IgD-negative memory B cell (primary cell): ENCODE results near the gene PIP4K2A. TPM values are rescaled to one million over a fixed set of nuclear protein-coding genes. Genes with fewer than 3 reads are reported as not detected.
"Not testable (repeated sequence)": the region's sequence is repeated elsewhere in the genome, so short reads cannot be mapped to it uniquely, and the experiment has no call there.

Source experiments
- H3K27ac Mint-ChIP-seq, 3 donors: one replicate each; pipeline ENCODE4 v1.8.0; 2020 to 2022; ENCODE audit warnings: mild to moderate bottlenecking in 3 of 3, mixed read lengths in 3 of 3, moderate library complexity in 1 of 3
- H3K27me3 Mint-ChIP-seq: one replicate; pipeline ENCODE4 v1.8.0; 2021; ENCODE audit warnings: mixed read lengths
- H3K36me3 Mint-ChIP-seq: one replicate; pipeline ENCODE4 v1.8.0; 2020; ENCODE audit warnings: mild to moderate bottlenecking, mixed read lengths
- H3K4me1 Mint-ChIP-seq, 3 donors: one replicate each; pipeline ENCODE4 v1.8.0; 2020 to 2022; ENCODE audit warnings: mixed read lengths in 3 of 3, mild to moderate bottlenecking in 1 of 3
- H3K4me3 Mint-ChIP-seq, 4 donors: one replicate each; pipeline ENCODE4 v1.8.0; 2020 to 2022; ENCODE audit warnings: mild to moderate bottlenecking in 4 of 4, mixed read lengths in 4 of 4, moderate library complexity in 3 of 4
- H3K9me3 Mint-ChIP-seq, 3 donors: one replicate each; pipeline ENCODE4 v1.8.0; 2020 to 2021; ENCODE audit warnings: mixed read lengths in 3 of 3, mild to moderate bottlenecking in 1 of 3
- polyA plus RNA-seq: library from polyadenylated mRNA; unstranded; fragments of 300-500 nt; fragmentation: Illumina TruSeq; gene quantifications from one replicate; pipeline ENCODE4 v1.2.3, GENCODE V29; 2021

PIP4K2A gene
- polyA plus RNA-seq, result 43.2 TPM

DNA sequence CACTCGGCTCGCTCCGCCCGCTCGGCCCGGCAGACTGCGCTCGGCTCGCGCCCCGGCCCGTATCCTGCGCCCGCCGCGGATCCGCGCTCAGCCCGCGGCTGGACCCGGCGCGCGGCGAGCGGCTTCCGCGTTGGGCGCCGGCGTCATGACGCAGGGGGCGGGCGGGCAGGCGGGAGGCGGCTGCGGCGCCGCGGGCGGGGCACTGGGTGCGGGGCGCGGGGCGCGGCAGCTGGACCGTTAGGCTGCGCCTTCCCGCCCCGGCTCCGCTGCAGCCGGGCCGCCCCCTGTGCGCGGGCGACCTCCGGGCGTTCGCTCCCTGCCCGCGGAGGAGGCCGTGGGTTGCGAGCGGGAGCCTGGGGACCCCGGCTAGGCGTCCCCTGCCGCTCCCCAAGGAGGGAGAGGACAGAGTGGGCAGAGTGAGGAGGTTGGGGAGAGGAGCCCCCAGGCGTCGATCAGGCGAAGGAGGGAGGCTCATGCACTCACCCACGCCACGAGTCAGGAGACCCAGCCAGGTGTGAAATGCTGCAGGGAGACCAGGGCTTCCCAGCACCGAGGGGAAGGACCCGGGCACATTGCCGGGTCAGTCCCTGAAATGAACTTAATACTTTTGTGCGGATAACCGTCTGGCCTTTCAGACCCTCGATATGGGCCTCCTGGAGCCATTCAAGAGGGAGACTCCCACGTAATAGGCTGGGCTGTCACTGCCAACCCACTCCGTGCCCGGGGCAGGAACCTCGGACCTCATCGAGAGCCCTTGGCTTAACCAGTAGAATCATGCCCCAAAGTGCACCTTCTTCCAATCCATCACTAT, at the start of gene PIP4K2A:
Gene PIP4K2A, minus strand, starts transcription at position 100 of the 811 bp plus-strand sequence. CDS start 252 bp downstream, outside the sequence.
- Mint-ChIP-seq H3K4me1 (peaks cover 32 to 45% (median 35%) of the 10 kb centered on the region in 3 donors), H3K27ac (peak within 1 kb of the TSS; percentile 93 to 96 (median 93)), H3K4me3 (peak within 1 kb of the TSS; percentile 92 to 98 (median 97)), H3K9me3 (no peaks in the 10 kb centered on the region), H3K27me3 (no peaks in the 10 kb centered on the region), H3K36me3 (peaks cover 2% of the 10 kb centered on the region)

DNA sequence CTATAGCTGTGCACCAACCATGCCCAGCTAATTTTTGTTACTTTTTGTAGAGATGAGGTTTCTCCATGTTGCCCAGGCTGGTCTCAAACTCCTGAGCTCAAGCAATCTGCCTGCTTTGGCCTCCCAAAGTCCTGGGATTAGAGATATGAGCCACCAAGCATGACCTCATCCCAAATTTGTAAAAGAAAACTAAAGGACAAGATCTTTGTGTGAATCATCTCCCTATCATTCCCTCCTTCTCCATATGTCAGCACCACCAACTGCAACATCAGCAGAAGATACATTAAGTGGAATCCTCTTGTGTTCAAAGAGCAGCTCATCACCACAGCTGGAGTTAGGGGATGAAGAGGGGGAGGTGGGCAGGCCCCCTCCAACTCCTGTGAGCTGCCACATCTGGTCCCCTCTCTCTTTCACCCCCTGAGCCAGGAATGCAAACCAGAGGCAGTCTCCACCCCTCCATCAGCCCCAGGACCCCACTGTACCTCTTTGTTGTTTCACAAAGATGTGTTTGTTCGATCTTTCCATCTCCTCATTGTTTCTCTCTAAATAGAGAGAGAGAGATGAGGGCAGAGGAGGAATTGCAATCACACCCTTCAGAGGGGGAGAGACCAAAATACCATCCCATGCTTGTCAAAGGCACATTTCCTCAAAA, 47.3 kb upstream of the PIP4K2A start:
- Mint-ChIP-seq H3K4me1 (peaks cover 21 to 35% (median 24%) of the 10 kb centered on the region in 3 donors), H3K9me3 (peaks cover 0 to 4% (median 2%) of the 10 kb centered on the region in 3 donors), H3K4me3 (peak overlapping the region in 1 of 4 donors; percentile 6), H3K36me3 (peaks cover 1% of the 10 kb centered on the region), H3K27ac (peak overlapping the region in 1 of 3 donors; percentile 60), H3K27me3 (no peaks in the 10 kb centered on the region)

DNA sequence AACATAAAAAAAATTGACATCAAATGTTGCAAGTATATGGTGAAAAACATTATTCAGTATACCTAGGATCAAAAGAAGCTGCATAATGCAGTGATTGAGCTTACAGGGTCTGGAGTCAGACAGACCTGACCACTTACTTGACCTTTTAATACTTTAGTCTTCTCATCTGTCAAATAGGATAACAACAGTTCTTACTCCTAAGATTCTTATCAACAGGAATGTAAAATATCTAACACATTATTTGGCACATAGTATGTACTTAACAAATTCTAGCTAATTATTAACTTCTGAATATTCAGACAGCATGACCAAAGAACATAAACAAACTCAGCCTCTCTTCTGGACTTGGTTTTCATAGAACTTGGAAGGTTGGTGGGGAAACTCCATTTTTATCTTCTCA, 45.6 kb upstream of the PIP4K2A start:
- Mint-ChIP-seq H3K36me3 (peaks cover under 1% of the 10 kb centered on the region), H3K4me3 (no peak overlapping the region), H3K9me3 (peaks cover 0 to 2% (median under 1%) of the 10 kb centered on the region in 3 donors), H3K27me3 (no peaks in the 10 kb centered on the region), H3K4me1 (peaks cover 8 to 22% (median 12%) of the 10 kb centered on the region in 3 donors), H3K27ac (no peak overlapping the region)

- H3K27me3 Mint-ChIP-seq, result no peaks in the 10 kb centered on the region
These were observed 44.5 kb upstream of the PIP4K2A start for GRCh38 chr10:22758867-22759266.

GRCh38 chr10:22754296-22754695, 39.9 kb upstream of the PIP4K2A start:
- Mint-ChIP-seq H3K4me1 (peaks cover 4 to 21% (median 5%) of the 10 kb centered on the region in 3 donors), H3K27ac (no peak overlapping the region), H3K4me3 (no peak overlapping the region), H3K9me3 (no peaks in the 10 kb centered on the region), H3K27me3 (no peaks in the 10 kb centered on the region), H3K36me3 (no peaks in the 10 kb centered on the region)

More at GRCh38 chr10:22758867-22759266, 44.5 kb upstream of the PIP4K2A start:
- Mint-ChIP-seq H3K4me3 (no peak overlapping the region), H3K36me3 (no peaks in the 10 kb centered on the region), H3K27ac (no peak overlapping the region), H3K9me3 (no peaks in the 10 kb centered on the region), H3K4me1 (peaks cover 0 to 14% (median 3%) of the 10 kb centered on the region in 3 donors)

- H3K27ac Mint-ChIP-seq, result no peak overlapping the region
- H3K4me3 Mint-ChIP-seq, result peak overlapping the region in 1 of 4 donors; percentile 45
- peaks cover 4 to 21% (median 5%) of the 10 kb centered on the region in 3 donors for H3K4me1 Mint-ChIP-seq
- H3K9me3 Mint-ChIP-seq, result no peaks in the 10 kb centered on the region
- no peaks in the 10 kb centered on the region for H3K27me3 Mint-ChIP-seq
- H3K36me3 Mint-ChIP-seq, result no peaks in the 10 kb centered on the region
These were observed 39.4 kb upstream of the PIP4K2A start for GRCh38 chr10:22753786-22754185.

DNA sequence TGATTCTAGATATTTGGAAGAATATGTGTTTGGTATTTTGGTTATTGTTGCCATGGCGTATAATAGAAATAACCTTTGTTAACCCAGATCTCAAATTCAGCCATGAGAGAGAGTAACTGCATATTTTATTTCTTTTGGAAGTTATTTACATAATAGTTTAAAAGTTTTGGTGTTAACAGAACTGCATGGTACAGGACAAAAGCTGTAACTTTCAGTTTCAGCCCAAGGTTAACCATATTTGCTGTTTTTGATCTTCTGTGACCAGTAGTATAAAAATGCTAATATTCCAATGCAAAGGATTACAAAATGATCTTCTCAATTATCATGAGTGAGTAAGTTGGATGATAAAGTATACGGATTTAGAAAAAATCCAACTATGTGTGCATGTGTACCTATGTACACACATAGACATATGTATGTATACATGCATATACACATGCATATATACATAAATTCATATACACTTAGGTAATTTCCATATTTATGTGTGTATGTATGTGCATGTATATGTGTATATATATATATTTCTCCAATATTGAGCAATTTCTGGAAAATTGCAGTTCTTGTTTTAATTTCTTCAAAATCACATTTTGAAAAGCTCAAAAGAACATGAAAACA, 38.0 kb upstream of the PIP4K2A start:
- Mint-ChIP-seq H3K4me3 (no peak overlapping the region), H3K27ac (no peak overlapping the region), H3K36me3 (no peaks in the 10 kb centered on the region), H3K4me1 (peaks cover 4 to 21% (median 5%) of the 10 kb centered on the region in 3 donors), H3K27me3 (no peaks in the 10 kb centered on the region), H3K9me3 (no peaks in the 10 kb centered on the region)

- no peaks in the 10 kb centered on the region for H3K9me3 Mint-ChIP-seq
- no peak overlapping the region for H3K4me3 Mint-ChIP-seq
- H3K4me1 Mint-ChIP-seq, result peaks cover 4 to 20% (median 5%) of the 10 kb centered on the region in 3 donors
- no peaks in the 10 kb centered on the region for H3K27me3 Mint-ChIP-seq
- no peak overlapping the region for H3K27ac Mint-ChIP-seq
- H3K36me3 Mint-ChIP-seq, result no peaks in the 10 kb centered on the region
These were observed 35.8 kb upstream of the PIP4K2A start for GRCh38 chr10:22750131-22750530.

DNA sequence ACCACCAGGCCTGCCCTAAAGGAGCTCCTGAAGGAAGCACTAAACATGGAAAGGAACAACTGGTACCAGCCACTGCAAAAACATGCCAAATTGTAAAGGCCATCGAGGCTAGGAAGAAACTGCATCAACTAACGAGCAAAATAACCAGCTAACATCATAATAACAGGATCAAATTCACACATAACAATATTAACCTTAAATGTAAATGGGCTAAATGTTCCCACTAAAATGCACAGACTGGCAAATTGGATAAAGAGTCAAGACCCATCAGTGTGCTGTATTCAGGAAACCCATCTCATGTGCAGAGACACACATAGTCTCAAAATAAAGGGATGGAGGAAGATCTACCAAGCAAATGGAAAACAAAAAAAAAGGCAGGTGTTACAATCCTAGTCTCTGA, 30.5 kb upstream of the PIP4K2A start:
- not testable (repeated sequence) for H3K27me3 Mint-ChIP-seq, H3K36me3 Mint-ChIP-seq, H3K9me3 Mint-ChIP-seq, H3K27ac Mint-ChIP-seq, H3K4me3 Mint-ChIP-seq
- peaks cover 7 to 12% (median 10%) of the 10 kb centered on the region in 3 donors for H3K4me1 Mint-ChIP-seq

DNA sequence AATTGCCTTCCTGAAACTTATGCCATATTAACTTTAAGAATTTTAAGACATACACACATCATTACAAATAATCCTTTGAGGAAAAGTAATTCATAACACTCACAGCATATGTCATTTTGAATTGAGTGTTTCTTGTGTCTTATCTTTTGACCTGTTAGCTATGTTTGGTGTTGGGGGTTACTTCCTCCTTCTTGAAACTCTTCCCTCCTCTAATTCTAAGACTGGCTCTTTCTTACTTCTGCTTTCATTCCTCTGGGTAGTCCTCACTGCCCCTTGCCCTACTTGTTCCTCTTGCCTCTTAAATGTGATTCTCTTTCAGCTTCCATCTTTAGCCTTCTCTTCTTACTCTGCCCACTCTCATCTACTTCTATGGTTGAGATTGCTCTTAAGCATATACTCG, 28.3 kb upstream of the PIP4K2A start:
- H3K4me3 Mint-ChIP-seq, result peak overlapping the region in 3 of 4 donors; percentile 35 to 71 (median 68)
- H3K36me3 Mint-ChIP-seq, result no peaks in the 10 kb centered on the region

DNA sequence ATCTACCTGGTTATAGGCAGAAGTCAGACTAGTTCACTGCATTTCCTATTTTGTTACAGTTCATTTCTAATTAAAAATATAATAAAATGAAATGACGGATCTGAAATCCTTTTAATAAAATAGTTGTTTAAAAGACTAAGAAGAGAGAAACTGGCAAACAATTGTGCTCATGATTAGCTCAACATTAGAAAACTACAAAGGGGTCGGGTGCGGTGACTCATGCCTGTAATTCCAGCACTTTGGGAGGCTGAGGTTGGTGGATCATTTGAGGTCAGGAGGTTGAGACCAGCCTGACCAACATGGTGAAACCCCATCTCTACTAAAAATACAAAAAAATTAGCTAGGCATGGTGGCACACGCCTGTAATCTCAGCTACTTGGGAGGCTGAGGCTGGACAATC, 27.3 kb upstream of the PIP4K2A start:
- peaks cover 7 to 12% (median 10%) of the 10 kb centered on the region in 3 donors for H3K4me1 Mint-ChIP-seq
- not testable (repeated sequence) for H3K27ac Mint-ChIP-seq, H3K27me3 Mint-ChIP-seq, H3K4me3 Mint-ChIP-seq, H3K9me3 Mint-ChIP-seq, H3K36me3 Mint-ChIP-seq

More for the DNA sequence above, 28.3 kb upstream of the PIP4K2A start:
- no peaks in the 10 kb centered on the region for H3K27me3 Mint-ChIP-seq
- peaks cover 7 to 12% (median 10%) of the 10 kb centered on the region in 3 donors for H3K4me1 Mint-ChIP-seq
- peaks cover 0 to 5% (median 3%) of the 10 kb centered on the region in 3 donors for H3K9me3 Mint-ChIP-seq
- H3K27ac Mint-ChIP-seq, result peak overlapping the region in 1 of 3 donors; percentile 67

DNA sequence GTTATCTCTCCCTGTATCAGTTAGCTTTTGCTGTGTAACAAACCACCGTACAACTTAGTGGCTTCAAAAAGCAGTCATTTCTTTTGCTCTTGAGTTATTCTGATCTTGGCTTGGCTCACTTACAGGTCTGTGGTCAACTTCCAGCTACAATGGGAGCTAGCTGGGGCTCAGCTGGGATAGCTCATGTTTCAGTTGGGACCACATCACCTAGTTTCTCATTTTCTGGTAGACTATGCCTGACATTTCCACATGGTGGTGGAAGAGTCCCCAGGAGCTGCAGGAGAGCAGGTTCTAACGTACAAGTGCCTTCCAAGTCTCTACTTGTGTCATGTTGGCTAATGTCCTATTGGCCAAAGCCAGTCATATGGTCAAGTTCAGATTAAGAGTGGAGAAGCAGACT, 25.8 kb upstream of the PIP4K2A start:
- Mint-ChIP-seq H3K4me1 (peaks cover 7 to 12% (median 10%) of the 10 kb centered on the region in 3 donors), H3K27me3 (peaks cover 2% of the 10 kb centered on the region), H3K9me3 (peaks cover 0 to 5% (median 3%) of the 10 kb centered on the region in 3 donors), H3K4me3 (no peak overlapping the region), H3K36me3 (no peaks in the 10 kb centered on the region), H3K27ac (no peak overlapping the region)

GRCh38 chr10:22737587-22737986, 23.2 kb upstream of the PIP4K2A start:
- Mint-ChIP-seq H3K27me3 (peaks cover 2% of the 10 kb centered on the region), H3K4me1 (peaks cover 2 to 6% (median 2%) of the 10 kb centered on the region in 3 donors), H3K36me3 (no peaks in the 10 kb centered on the region), H3K27ac (no peak overlapping the region), H3K4me3 (no peak overlapping the region), H3K9me3 (peaks cover 0 to 3% (median 0%) of the 10 kb centered on the region in 3 donors)

DNA sequence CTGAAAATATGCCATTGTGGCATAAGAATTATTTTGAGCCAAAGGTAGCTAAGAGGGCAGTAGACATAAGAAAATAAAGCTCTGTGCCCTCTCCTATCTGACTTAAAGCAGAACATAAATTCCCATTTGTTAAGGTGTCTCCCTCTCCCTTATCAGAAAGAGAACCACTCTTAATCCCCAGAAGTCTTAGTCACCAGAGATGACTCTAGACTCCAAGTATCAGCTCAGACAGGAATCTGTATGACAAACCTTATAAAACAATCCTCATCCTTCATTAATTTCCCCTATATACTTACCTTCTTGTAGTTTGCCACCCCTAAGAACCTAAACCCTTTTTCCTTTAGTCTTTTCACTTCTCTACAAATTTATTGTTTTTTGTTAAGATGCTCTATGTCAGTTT, 21.8 kb upstream of the PIP4K2A start:
- H3K36me3 Mint-ChIP-seq, result no peaks in the 10 kb centered on the region
- H3K9me3 Mint-ChIP-seq, result peaks cover 0 to 3% (median 0%) of the 10 kb centered on the region in 3 donors
- H3K4me1 Mint-ChIP-seq, result peaks cover 0 to 2% (median 0%) of the 10 kb centered on the region in 3 donors
- no peak overlapping the region for H3K4me3 Mint-ChIP-seq
- peaks cover 2% of the 10 kb centered on the region for H3K27me3 Mint-ChIP-seq
- H3K27ac Mint-ChIP-seq, result no peak overlapping the region

DNA sequence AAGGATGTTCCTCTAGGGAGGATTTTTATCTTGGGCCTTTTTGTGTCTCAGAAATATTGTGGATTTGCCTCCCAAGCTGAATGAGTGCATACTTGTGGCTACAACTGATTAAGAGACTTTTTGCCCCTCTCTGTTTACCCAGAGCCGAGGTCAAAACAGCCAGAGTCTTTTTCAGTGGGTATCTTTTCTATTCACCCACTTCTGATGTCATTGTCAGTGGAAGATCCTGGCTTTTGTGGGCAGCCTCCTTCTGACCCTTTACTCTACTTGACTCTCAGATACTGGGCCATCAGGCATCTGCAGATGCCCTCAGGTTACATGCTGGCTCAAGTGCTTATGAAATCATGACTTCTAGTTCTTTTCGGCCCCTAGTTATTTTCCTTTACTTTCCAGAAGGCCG, 19.6 kb upstream of the PIP4K2A start:
- Mint-ChIP-seq H3K27me3 (peaks cover 2% of the 10 kb centered on the region), H3K27ac (no peak overlapping the region), H3K4me3 (no peak overlapping the region), H3K4me1 (peaks cover under 1 to 2% (median 1%) of the 10 kb centered on the region in 3 donors), H3K36me3 (no peaks in the 10 kb centered on the region), H3K9me3 (no peaks in the 10 kb centered on the region)
